Endothelial cell of hepatic sinusoid (primary cell): Measurements from ENCODE around the gene MTMR2.

Source experiments
- in situ Hi-C: cut with HindIII; loops from 2 replicates; pipeline ENCODE4 v1.10.0; 2017; ENCODE audit warnings: low sequenced_read_pairs

MTMR2 gene

DNA sequence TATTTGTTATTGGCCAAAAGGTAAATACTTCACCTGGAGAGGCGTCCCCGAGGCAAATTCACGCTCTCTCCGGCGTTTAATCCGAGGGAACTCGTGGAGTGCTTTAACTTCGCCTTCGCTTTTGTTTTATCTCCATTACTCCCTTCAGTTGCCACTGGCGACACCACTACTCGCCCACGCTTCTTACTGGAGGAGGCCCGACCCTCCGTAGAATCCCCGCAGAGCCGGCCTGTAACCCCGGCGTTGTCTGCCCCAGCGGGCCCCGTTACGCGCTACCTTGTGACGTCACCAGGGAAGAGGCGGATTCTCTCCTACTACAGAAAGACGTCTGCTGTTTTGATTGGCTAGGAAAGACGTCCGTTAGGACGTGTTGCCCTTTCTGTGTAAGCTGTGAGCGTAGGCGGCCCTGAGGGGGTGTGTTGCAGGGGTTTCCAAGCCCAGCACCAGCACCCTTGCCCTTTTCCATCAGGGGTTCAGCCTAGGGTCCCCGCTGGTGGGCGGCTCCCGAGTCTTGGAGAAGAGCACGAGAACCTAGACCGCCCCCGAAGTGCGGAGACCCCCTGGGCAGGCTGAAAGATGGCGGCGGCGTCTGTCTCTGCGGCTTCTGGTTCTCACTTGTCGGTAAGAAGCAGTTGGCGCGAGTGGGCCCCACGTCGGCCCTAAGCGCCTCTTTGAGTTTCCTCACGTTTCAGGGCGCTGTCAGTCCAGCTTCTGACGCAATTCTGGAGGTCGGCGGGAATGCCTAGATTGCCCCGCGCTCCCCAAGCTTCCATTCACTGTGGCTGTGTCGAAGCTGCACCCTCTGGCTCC is 133.6 kb downstream of the MTMR2 start, which contains the start of gene CEP57:
TSS of gene CEP57 (plus strand) at position 376 of the 810 bp plus-strand sequence. CDS start at position 577, 201 bp downstream.
- in situ Hi-C loops: loop anchor here (5.0 kb wide), 1 partner anchor 607 kb away; no protein-coding TSS in a partner anchor

DNA sequence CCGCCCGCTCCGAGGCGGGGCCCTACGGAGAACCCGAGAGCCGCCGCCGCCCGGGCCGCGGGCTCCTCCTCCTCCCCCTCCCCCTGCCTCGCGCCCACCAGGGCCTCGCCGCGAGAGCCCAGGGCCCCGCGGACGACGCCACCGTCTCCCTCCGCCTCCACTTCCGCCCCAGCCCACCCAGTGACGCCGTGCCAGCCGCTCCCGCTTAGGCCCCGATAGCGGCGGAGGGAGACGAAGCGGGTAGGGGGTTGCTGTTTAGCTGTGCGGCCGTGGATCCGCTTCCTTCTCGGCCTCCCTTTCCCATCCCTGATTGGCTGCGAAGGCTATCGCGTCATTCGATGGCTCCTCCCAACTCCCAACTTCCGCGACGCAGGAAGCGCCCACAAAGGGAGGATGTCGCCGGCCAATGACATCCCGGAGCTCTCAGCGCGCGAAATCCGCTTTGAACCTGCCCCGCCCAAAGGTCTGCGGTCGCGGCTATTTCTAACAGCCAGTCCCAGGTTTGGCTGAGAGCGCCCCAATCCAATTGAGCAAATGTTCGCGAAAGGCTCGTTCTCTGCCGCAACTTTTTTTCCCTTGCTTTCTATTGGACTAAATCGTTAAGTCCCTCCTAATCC is 134.3 kb downstream of the MTMR2 start, which contains the start of gene FAM76B:
TSS of gene FAM76B (minus strand) at position 277 of the 617 bp plus-strand sequence. CDS start 304 bp downstream, outside the sequence.
- in situ Hi-C loops: loop anchor here (5.0 kb wide), 1 partner anchor 608 kb away; no protein-coding TSS in a partner anchor

DNA sequence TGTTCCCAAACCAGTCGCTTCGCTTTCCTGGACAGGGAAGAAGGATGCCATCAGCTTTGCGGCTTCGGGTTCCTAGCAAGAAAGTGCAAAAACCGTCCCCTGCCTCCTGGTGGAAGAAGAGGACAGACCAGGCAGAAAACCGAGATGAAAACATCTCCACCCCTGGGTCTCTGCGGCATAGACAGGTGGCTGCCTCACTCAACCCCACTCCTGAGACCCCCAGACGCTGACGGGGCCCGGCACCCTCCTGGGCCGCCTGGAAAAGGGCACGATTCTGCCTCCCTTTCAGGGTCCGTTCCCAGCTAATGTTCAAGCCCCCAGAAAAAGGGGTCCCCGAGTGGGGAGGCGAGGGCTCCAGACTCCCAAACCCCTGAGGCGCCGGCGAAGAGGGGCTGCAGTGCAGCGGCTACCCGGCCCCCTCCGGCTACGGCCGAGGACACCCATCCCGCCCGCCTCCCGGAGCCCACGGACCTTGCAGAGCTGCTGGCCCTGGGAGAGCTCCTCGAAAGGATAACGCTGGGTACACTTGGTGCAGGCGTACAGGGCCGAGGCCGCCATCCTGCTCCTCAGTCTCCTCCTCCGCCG is 134.9 kb downstream of the MTMR2 start:
- in situ Hi-C loops: no loop called here
